Stimulated activated CD8-positive, alpha-beta memory T cell treated with anti-CD3 and anti-CD28 coated beads, Interleukin-4, amount 100 ng/mL, for 1 hour (primary cell): ENCODE data around the gene MACROD2.

Source experiments
- DNase-seq, 2 donors: peaks; one replicate each; pipeline ENCODE4 v3.0.0-alpha.2; 2020; ENCODE audit warnings: low read depth in 2 of 2, low spot score in 1 of 2

The MACROD2 gene

GRCh38 chr20:15818651-15819071 is 1823.3 kb downstream of the MACROD2 start:
- no peak for DNase-seq

- DNase-seq = no peak
These were observed 1828.4 kb downstream of the MACROD2 start for GRCh38 chr20:15823718-15824117.

- no peak for DNase-seq
These were observed 1832.3 kb downstream of the MACROD2 start for GRCh38 chr20:15827628-15828027.

GRCh38 chr20:15831201-15831600 is 1835.9 kb downstream of the MACROD2 start:
- DNase-seq = no peak

DNA sequence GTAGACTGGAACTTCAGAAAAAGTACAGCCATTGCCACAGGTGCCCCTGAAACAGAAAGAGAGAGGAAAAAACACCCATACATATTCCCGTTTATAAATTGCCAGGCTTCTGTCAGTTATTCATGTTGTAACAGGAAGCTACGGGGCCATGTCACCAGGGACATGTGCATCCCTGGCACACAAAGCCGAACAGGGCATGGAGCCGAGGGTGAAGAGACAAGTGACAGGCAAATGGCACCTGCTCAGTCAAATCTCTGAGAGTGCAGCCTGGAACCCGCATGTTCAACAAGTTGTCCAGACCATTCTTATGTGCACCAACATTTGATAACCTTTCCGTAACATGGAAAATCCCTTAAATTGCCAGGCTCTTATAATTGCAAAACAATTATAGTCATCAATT is 1837.2 kb downstream of the MACROD2 start:
- no peak for DNase-seq

DNA sequence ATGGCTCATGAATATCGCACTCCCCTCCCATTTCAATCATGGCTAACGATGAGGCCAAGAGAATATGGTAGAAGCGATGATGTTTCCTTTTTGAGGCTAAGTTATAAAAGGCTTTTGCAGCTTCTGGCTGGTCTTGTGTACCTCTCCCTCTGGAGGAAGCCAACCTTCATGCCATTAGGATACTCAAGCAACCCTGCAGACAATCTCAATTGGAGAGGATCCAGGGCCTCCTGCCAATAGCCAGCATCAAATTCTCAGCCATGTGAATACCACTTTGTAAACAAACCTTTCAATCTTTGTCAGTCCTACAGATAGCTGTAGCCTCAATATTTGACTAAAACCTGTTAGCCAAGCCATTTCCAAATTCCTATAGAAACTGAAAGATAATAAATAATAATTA is 1839.5 kb downstream of the MACROD2 start:
- DNase-seq = no peak

DNA sequence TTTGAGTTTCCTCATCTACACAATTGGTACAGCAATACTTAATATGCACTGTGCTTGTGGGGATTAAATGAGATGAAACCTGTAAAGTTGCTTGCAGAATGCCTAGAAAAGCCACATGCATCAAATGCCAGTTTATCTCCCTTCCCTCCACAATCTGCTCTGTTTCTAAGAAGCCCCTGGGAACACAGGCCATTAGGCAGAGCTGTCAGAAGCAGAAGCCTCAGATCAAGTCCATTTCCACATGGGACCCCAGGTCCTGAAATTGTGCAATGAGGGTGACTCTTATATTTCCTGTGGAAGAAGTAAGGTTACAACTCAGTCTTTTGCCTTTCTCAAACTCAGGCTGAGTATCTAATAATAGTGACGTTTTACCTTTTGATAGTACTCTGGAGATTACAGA is 1840.5 kb downstream of the MACROD2 start:
- DNase-seq = no peak

- DNase-seq = no peak
These were observed 1841.3 kb downstream of the MACROD2 start for GRCh38 chr20:15836634-15837033.

GRCh38 chr20:15837563-15837962 is 1842.2 kb downstream of the MACROD2 start:
- DNase-seq = no peak

DNA sequence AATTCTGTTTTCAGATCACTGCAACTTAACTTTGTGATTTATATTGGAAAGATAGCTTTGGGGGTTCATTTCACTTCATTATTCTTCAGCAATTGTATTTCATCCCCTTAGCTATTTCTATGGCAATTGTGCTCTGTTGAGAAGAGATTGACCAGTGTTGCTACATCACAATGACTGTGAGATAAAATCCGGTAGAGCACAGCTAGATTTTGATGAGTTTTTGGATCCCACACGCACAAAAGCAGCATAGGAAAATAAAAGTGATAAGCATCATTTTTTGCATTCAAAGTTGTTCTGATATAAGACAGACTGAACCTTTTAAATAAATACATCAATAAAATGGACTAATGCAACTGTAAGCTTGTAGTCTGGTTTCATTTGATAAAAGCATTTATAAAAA is 1843.2 kb downstream of the MACROD2 start:
- DNase-seq = no peak

GRCh38 chr20:15840636-15841301 is 1845.5 kb downstream of the MACROD2 start:
- DNase-seq = no peak

DNA sequence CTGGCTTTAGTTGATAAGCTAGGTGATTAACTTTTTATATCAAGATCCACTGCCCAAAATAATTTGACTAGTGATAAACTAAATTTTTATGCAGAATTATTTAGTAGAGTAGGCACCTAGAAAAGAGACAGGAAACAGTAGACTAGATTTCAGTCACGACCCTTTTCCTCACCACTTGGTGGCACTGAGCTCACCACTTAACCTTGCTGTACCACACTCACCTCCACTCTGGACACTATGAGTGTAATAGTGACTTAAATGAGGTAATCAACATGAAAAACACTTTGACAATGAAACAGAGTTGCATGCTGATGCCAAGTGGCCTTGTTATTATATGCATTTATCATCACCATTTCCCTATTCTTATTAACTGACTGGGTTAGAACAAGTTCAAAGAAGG is 1847.6 kb downstream of the MACROD2 start:
- no peak for DNase-seq

GRCh38 chr20:15843777-15844176 is 1848.5 kb downstream of the MACROD2 start:
- no peak for DNase-seq

DNA sequence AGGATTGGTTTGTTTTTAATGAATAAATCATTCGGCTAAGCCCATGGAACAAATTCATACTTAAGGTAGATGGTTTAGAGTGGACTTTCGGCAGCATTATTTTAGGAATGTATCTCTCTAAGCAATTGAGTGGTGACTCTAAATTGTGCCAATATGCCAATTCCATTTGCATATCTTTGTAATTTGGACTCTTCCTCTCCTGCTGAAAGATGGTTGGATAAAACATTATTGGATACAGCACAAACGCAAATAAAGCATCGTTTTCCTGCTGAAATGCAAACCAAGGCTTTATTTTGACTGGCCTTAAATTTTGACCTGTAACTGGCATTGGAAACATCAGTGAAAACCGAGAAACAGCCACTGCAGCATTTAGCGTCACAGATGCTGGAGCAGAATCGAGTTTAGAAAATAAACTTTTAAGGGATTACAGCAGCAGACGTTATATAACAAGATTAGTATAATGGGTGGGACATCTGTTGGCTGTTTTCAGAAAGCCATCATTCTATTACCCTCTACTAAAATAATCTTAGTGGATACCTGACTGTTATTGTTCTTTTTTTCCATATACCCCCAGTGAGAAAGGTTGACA is 1852.0 kb downstream of the MACROD2 start:
- no peak for DNase-seq

DNA sequence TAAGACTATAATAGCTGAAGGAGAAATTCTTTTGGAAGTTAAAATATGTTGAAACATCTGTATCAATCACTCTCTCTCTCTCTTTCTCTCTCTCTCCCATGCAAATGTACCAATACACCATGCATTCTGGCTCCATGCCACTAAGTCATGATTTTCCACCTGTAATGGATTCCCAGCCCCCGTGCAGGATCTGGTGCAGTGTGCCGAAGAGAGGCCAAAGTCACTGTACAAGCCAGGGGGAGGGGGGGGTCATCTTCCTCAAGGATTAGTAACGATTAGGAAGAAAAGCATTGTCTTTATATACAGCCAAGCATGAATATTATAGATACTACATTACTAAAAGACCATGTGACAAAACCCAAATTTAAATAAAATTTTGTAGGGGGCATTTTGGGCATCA is 1852.8 kb downstream of the MACROD2 start:
- no peak for DNase-seq

DNA sequence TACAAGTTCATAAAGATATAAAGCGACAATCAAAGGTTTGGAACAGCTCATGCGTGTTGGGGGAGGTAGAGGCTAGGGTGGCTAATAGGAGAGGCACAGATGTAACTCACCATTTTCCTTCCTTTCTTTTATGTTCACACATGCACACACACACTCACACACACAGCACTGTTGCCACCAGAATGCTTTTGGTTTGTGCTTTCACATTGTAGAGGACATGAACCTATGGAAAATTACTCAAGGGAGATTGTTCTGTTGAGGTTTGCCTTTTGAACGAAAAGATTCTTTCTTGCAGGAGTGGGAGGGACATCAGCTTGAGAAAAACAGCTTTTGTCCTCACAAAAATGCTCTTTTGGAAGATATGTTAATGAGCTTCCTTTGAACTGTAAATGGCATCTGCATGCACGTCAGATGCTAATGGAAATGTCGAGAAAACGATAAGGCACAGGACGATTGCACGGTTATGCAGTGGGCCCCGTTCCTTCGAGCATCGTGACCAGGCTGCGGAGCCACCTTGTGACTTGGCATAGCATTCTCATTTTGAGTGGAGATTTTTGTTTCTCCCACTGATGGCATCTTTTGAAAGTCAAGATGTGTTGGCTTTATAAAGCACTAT is 1853.8 kb downstream of the MACROD2 start:
- no peak for DNase-seq

- no peak for DNase-seq
These were observed 1856.4 kb downstream of the MACROD2 start for GRCh38 chr20:15851576-15852215.

- DNase-seq = no peak
These were observed 1859.6 kb downstream of the MACROD2 start for GRCh38 chr20:15854911-15855310.

DNA sequence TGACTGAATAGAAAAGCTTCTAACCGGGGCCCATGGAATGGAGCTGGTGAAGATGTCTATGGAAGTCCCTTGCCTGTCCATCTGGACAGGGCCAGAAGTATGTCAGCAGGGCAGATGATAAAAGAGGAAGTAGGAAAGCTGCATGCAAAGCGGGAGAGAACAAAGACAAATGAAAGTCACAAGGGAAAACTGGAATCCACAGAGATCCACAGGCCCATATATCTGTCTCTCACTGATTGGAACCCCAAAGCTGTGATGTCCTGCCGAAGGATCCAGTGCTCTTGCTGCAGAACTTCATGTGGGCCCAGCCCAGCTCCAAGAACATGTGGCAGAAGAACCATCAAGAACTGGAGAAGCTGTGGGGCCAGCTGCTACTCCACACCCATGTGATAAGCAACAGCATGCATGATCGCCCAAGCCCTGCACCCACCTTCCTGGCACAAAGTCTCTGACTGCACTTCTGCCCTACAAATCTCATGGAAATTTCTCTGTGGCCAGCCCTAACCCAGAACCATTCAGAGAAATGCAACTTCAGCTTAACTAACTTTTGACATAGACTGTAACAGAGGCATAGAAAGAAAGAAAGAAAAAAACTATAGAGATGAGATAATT is 1862.0 kb downstream of the MACROD2 start:
- no peak for DNase-seq

GRCh38 chr20:15859061-15859460 is 1863.7 kb downstream of the MACROD2 start:
- DNase-seq = no peak

- DNase-seq = no peak
These were observed 1865.5 kb downstream of the MACROD2 start for GRCh38 chr20:15860850-15861249.

DNA sequence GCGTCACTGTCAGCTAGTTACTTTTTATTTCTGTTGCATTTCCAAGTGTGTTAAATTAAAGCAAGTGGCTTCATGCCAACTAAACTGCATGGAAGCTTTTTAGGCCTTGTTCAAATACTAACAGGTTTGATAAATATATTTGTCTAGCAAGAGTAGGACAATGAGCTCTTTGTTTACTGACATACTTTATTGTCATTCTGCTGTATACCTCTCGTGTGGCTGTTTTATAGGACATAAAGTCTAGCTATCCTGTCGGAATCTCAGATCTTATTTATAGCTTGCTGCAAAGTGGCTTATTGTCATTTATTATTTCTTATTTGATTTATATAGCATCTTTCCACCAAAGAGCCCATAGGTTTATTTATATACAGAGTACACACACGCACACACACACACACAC is 1866.9 kb downstream of the MACROD2 start:
- no peak for DNase-seq
